Kidney epithelial cell (primary cell): ENCODE data around the gene PRAMEF14. TPM values are rescaled to one million over a fixed set of nuclear protein-coding genes. Genes with fewer than 3 reads are reported as not detected.
"Not testable (repeated sequence)": the region's sequence is repeated elsewhere in the genome, so short reads cannot be mapped to it uniquely, and the experiment has no call there.

Source experiments
- DNase-seq: peaks from one replicate; pipeline ENCODE4 v3.0.0-alpha.2; 2010; ENCODE audit warnings: low read depth
- H3K27me3 ChIP-seq: 2 replicates; pipeline ENCODE4 v1.6.0; 2011; ENCODE audit warnings: low read length; ENCODE audit not compliant: control insufficient read depth, insufficient read depth
- H3K36me3 ChIP-seq: 2 replicates; pipeline ENCODE4 v1.5.1; 2011; ENCODE audit warnings: low read length; ENCODE audit not compliant: control insufficient read depth, insufficient read depth
- H3K4me3 ChIP-seq: 2 replicates; pipeline ENCODE4 v1.5.1; 2011; ENCODE audit warnings: low read depth, mild to moderate bottlenecking, control low read depth, low read length
- CTCF ChIP-seq: IDR thresholded peaks from 2 replicates; pipeline ENCODE4 v1.5.1; 2011; ENCODE audit warnings: mild to moderate bottlenecking, moderate library complexity, low read length, control low read depth, inconsistent platforms; ENCODE audit not compliant: insufficient read depth, poor library complexity, severe bottlenecking
- total RNA-seq: library from RNA; depleted of rRNA; stranded (reverse); fragments of >200 nt; gene quantifications from 2 replicates; pipeline ENCODE4 v1.2.3, GENCODE V29; 2015

The PRAMEF14 gene
- not detected in 2 replicates for total RNA-seq

- DNase-seq, result not testable (repeated sequence)
Observed at GRCh38 chr1:13347034-13347433, at the start of gene PRAMEF14. TSS of gene PRAMEF14 (minus strand) at chr1:13347134. CDS start at chr1:13345314, 1,820 bp downstream.

GRCh38 chr1:13395311-13395710 lies 48.4 kb upstream of the PRAMEF14 start:
- not testable (repeated sequence) for H3K4me3 ChIP-seq, H3K36me3 ChIP-seq, DNase-seq, H3K27me3 ChIP-seq

More at GRCh38 chr1:13347034-13347433, at the start of gene PRAMEF14:
- not testable (repeated sequence) for H3K4me3 ChIP-seq, H3K36me3 ChIP-seq, H3K27me3 ChIP-seq

GRCh38 chr1:13394761-13395160 lies 47.8 kb upstream of the PRAMEF14 start:
- not testable (repeated sequence) for H3K27me3 ChIP-seq, H3K4me3 ChIP-seq, H3K36me3 ChIP-seq, DNase-seq

GRCh38 chr1:13393004-13393403 lies 46.1 kb upstream of the PRAMEF14 start:
- not testable (repeated sequence) for H3K36me3 ChIP-seq, H3K27me3 ChIP-seq, H3K4me3 ChIP-seq, DNase-seq

- H3K4me3 ChIP-seq, H3K36me3 ChIP-seq, H3K27me3 ChIP-seq, DNase-seq: not testable (repeated sequence)
Observed at GRCh38 chr1:13389332-13389731, 42.4 kb upstream of the PRAMEF14 start, which contains the start of gene PRAMEF17. TSS of gene PRAMEF17 (plus strand) at chr1:13389632. CDS start at chr1:13389658, 26 bp downstream.

GRCh38 chr1:13380380-13380779 lies 33.4 kb upstream of the PRAMEF14 start:
- not testable (repeated sequence) for H3K4me3 ChIP-seq, H3K27me3 ChIP-seq, H3K36me3 ChIP-seq, DNase-seq

- not testable (repeated sequence) for H3K4me3 ChIP-seq
Observed at GRCh38 chr1:13378983-13379382, 32.0 kb upstream of the PRAMEF14 start.

GRCh38 chr1:13368544-13368943 lies 21.6 kb upstream of the PRAMEF14 start:
- not testable (repeated sequence) for DNase-seq, H3K27me3 ChIP-seq, H3K36me3 ChIP-seq, H3K4me3 ChIP-seq

More at GRCh38 chr1:13378983-13379382, 32.0 kb upstream of the PRAMEF14 start:
- not testable (repeated sequence) for DNase-seq, H3K36me3 ChIP-seq, H3K27me3 ChIP-seq

GRCh38 chr1:13366536-13366935 lies 19.6 kb upstream of the PRAMEF14 start:
- not testable (repeated sequence) for H3K4me3 ChIP-seq, H3K27me3 ChIP-seq, DNase-seq, H3K36me3 ChIP-seq

- DNase-seq, H3K36me3 ChIP-seq, H3K4me3 ChIP-seq, H3K27me3 ChIP-seq: not testable (repeated sequence)
Observed at GRCh38 chr1:13364928-13365327, 18.0 kb upstream of the PRAMEF14 start.

- not testable (repeated sequence) for H3K4me3 ChIP-seq, DNase-seq, H3K27me3 ChIP-seq, H3K36me3 ChIP-seq
Observed at GRCh38 chr1:13362364-13362763, 15.4 kb upstream of the PRAMEF14 start.

- peak; percentile 0 for DNase-seq
Observed at GRCh38 chr1:13356774-13357173, 9.8 kb upstream of the PRAMEF14 start.

GRCh38 chr1:13354475-13354874 lies 7.5 kb upstream of the PRAMEF14 start:
- H3K27me3 ChIP-seq, H3K36me3 ChIP-seq, H3K4me3 ChIP-seq, DNase-seq: not testable (repeated sequence)

More at GRCh38 chr1:13356774-13357173, 9.8 kb upstream of the PRAMEF14 start:
- peak; percentile 25 for TF ChIP-seq CTCF
- not testable (repeated sequence) for H3K27me3 ChIP-seq, H3K4me3 ChIP-seq, H3K36me3 ChIP-seq

GRCh38 chr1:13353476-13353875 lies 6.5 kb upstream of the PRAMEF14 start:
- H3K4me3 ChIP-seq, H3K36me3 ChIP-seq, DNase-seq, H3K27me3 ChIP-seq: not testable (repeated sequence)

GRCh38 chr1:13342496-13342895 lies 4.4 kb downstream of the PRAMEF14 start:
- not testable (repeated sequence) for H3K27me3 ChIP-seq, H3K4me3 ChIP-seq, DNase-seq, H3K36me3 ChIP-seq
